Aorta (tissue), 5 donors: ENCODE results near the gene ASMT. TPM values are rescaled to one million over a fixed set of nuclear protein-coding genes. Genes with fewer than 3 reads are reported as not detected.
"Not testable (repeated sequence)": the region's sequence is repeated elsewhere in the genome, so short reads cannot be mapped to it uniquely, and the experiment has no call there.

ENCODE experiments used
- ATAC-seq: fragments of 200-7000 bp; cut with Tn5 transposase; one replicate; pipeline ENCODE4 v1.9.1; 2022; ENCODE audit warnings: moderate library complexity; ENCODE audit not compliant: low FRiP score
- DNase-seq, 2 donors: peaks; one replicate each; pipeline ENCODE4 v3.0.0-alpha.2; 2020
- H3K27ac ChIP-seq, 2 donors: one replicate each; pipeline ENCODE4 v1.5.1; 2013; ENCODE audit warnings: low read length in 2 of 2, mild to moderate bottlenecking in 2 of 2, moderate library complexity in 2 of 2, control low read depth in 1 of 2, inconsistent platforms in 1 of 2, low read depth in 1 of 2
- H3K27me3 ChIP-seq, 2 donors: one replicate each; pipeline ENCODE4 v1.6.1; 2013; ENCODE audit warnings: control low read depth in 1 of 2, low read length in 1 of 2, mild to moderate bottlenecking in 1 of 2, moderate library complexity in 1 of 2; ENCODE audit not compliant: insufficient read depth in 2 of 2, control insufficient read depth in 1 of 2
- H3K36me3 ChIP-seq, 2 donors: one replicate each; pipeline ENCODE4 v1.6.1; 2013; ENCODE audit warnings: control low read depth in 1 of 2, low read length in 1 of 2, mild to moderate bottlenecking in 1 of 2; ENCODE audit not compliant: insufficient read depth in 2 of 2, control insufficient read depth in 1 of 2
- H3K4me1 ChIP-seq, 2 donors: one replicate each; pipeline ENCODE4 v1.6.1; 2013; ENCODE audit warnings: low read length in 2 of 2, control low read depth in 1 of 2, mild to moderate bottlenecking in 1 of 2, moderate library complexity in 1 of 2; ENCODE audit not compliant: insufficient read depth in 2 of 2, control insufficient read depth in 1 of 2
- H3K4me3 ChIP-seq, 2 donors: one replicate each; pipeline ENCODE4 v1.5.1; 2013; ENCODE audit warnings: low read length in 2 of 2, control low read depth in 1 of 2, mild to moderate bottlenecking in 1 of 2
- H3K9me3 ChIP-seq: one replicate; pipeline ENCODE4 v1.6.1; 2013; ENCODE audit warnings: mild to moderate bottlenecking, low read length; ENCODE audit not compliant: control insufficient read depth
- WGBS, 2 donors: extraction: QIAGEN DNeasy Blood & Tissue Kit; methylation state at CpG; one replicate each; pipeline ENCODE4 v1.1.7; 2013; 5-methylcytosine and 5-hydroxymethylcytosine counted together
- intact Hi-C, 2 donors: fragments of 100-400 bp; cut with DNase I; formaldehyde crosslinking; loops; one replicate each; pipeline versions ENCODE4 v1.14.2 to v1.15.0; 2022
- polyA plus RNA-seq, 2 donors: library from polyadenylated mRNA; stranded (reverse); fragments of 200-250 nt; gene quantifications; one replicate each; pipeline ENCODE4 v1.2.3, GENCODE V29; 2013
- total RNA-seq, 2 donors: library from RNA; stranded (reverse); fragmentation: NEBNext Ultra II Directional; extraction: Animal tissue kit (Norgen Biotek cat#: 25700); gene quantifications; one replicate each; pipeline ENCODE4 v1.2.1, GENCODE V29; 2021
- donor health status: healthy with polysubstance abuse.
- donor health status: Bipolar disorder and iron deficiency.
- donor health status: DM: no; HTN: no; CAD: no.
- donor health status: DM: no; HTN: no; CAD: no.
- donor health status: DM: yes; HTN: yes; CAD: no.

The ASMT gene
- total and polyA plus RNA-seq, 4 donors = 0.69 to 6.9 (median 1.3) TPM; not detected in 1

GRCh38 chrX:1612641-1613286, 2.1 kb upstream of the ASMT start:
- WGBS, 2 donors = 82 to 83% methylated on average over 4 to 5 of the region's 5 CpGs
- intact Hi-C loops = no loop called here
- H3K4me3 ChIP-seq = no peak overlapping the region
- H3K27ac ChIP-seq = no peak overlapping the region
- no peak for DNase-seq
- H3K36me3 ChIP-seq = no peaks in the 10 kb centered on the region
- H3K4me1 ChIP-seq = no peaks in the 10 kb centered on the region
- no peaks in the 10 kb centered on the region for H3K27me3 ChIP-seq
- no peaks in the 10 kb centered on the region for H3K9me3 ChIP-seq
- ATAC-seq = no peak

GRCh38 chrX:1618689-1619088, 3.8 kb downstream of the ASMT start:
- no peaks in the 10 kb centered on the region for H3K4me1 ChIP-seq
- no peak overlapping the region for H3K4me3 ChIP-seq
- DNase-seq (no peak), ATAC-seq (no peak)
- no peaks in the 10 kb centered on the region for H3K36me3 ChIP-seq
- WGBS, 2 donors = 43 to 44% methylated on average over 4 of the region's 4 CpGs
- H3K27me3 ChIP-seq = no peaks in the 10 kb centered on the region
- H3K9me3 ChIP-seq = no peaks in the 10 kb centered on the region
- no peak overlapping the region for H3K27ac ChIP-seq
- intact Hi-C loops = no loop called here

GRCh38 chrX:1623691-1624090, 8.8 kb downstream of the ASMT start:
- H3K27me3 ChIP-seq = no peaks in the 10 kb centered on the region
- ATAC-seq = no peak
- H3K36me3 ChIP-seq = no peaks in the 10 kb centered on the region
- H3K4me3 ChIP-seq = no peak overlapping the region
- intact Hi-C loops = no loop called here
- WGBS, 2 donors = 85% methylated on average over 21 of the region's 21 CpGs
- H3K27ac ChIP-seq = no peak overlapping the region
- no peak for DNase-seq
- no peaks in the 10 kb centered on the region for H3K4me1 ChIP-seq
- H3K9me3 ChIP-seq = no peaks in the 10 kb centered on the region

- H3K4me3 ChIP-seq, H3K27me3 ChIP-seq, H3K4me1 ChIP-seq, H3K36me3 ChIP-seq, H3K9me3 ChIP-seq, DNase-seq, intact Hi-C loops, H3K27ac ChIP-seq, ATAC-seq: not testable (repeated sequence)
- WGBS, 2 donors = 85% methylated on average over 14 of the region's 14 CpGs
Measured at GRCh38 chrX:1624158-1624860, 9.4 kb downstream of the ASMT start.

- DNase-seq, H3K36me3 ChIP-seq, H3K9me3 ChIP-seq, H3K27ac ChIP-seq, H3K4me1 ChIP-seq, H3K4me3 ChIP-seq, intact Hi-C loops, H3K27me3 ChIP-seq, ATAC-seq: not testable (repeated sequence)
- 95 to 96% methylated on average over 6 to 7 of the region's 7 CpGs for WGBS, 2 donors
Measured at GRCh38 chrX:1624861-1625215, 10.0 kb downstream of the ASMT start.

GRCh38 chrX:1629244-1629643, 14.4 kb downstream of the ASMT start:
- Histone ChIP-seq H3K27ac (no peak overlapping the region), H3K36me3 (no peaks in the 10 kb centered on the region), H3K9me3 (peaks cover 2% of the 10 kb centered on the region), H3K4me3 (no peak overlapping the region), H3K27me3 (no peaks in the 10 kb centered on the region), H3K4me1 (no peaks in the 10 kb centered on the region)
- ATAC-seq (no peak), DNase-seq (no peak)
- 82% methylated on average over 6 to 7 of the region's 7 CpGs for WGBS, 2 donors
- intact Hi-C loops = no loop called here

GRCh38 chrX:1646009-1646408, 31.1 kb downstream of the ASMT start:
- DNase-seq (no peak), ATAC-seq (no peak)
- H3K27me3 ChIP-seq = no peaks in the 10 kb centered on the region
- H3K9me3 ChIP-seq = peaks cover 5% of the 10 kb centered on the region
- intact Hi-C loops = loop anchor here in 1 of 2 donors (5.0 kb wide), 1 partner anchor 946 kb away; no protein-coding TSS in a partner anchor
- no peaks in the 10 kb centered on the region for H3K4me1 ChIP-seq
- H3K4me3 ChIP-seq = no peak overlapping the region
- no peaks in the 10 kb centered on the region for H3K36me3 ChIP-seq
- H3K27ac ChIP-seq = no peak overlapping the region

GRCh38 chrX:1649621-1650020, 34.8 kb downstream of the ASMT start:
- ATAC-seq = no peak
- Histone ChIP-seq H3K27me3 (no peaks in the 10 kb centered on the region), H3K4me3 (no peak overlapping the region), H3K27ac (no peak overlapping the region), H3K4me1 (no peaks in the 10 kb centered on the region), H3K36me3 (no peaks in the 10 kb centered on the region), H3K9me3 (peaks cover 5% of the 10 kb centered on the region)
- 6 to 9% methylated on average over 8 of the region's 8 CpGs for WGBS, 2 donors
- DNase-seq = no peak
- intact Hi-C loops = loop anchor here (5.0 kb wide), 1 partner anchor 943 kb away; no protein-coding TSS in a partner anchor
